HG02981 (cell line): ENCODE measurements around the gene FAM222A.

ENCODE experiments used
- ATAC-seq: cut with Tn5 transposase; IDR thresholded peaks from one replicate; pipeline ENCODE4 v1.9.1; 2021; ENCODE audit warnings: mild to moderate bottlenecking, moderate library complexity; ENCODE audit not compliant: unreplicated experiment

FAM222A gene

DNA sequence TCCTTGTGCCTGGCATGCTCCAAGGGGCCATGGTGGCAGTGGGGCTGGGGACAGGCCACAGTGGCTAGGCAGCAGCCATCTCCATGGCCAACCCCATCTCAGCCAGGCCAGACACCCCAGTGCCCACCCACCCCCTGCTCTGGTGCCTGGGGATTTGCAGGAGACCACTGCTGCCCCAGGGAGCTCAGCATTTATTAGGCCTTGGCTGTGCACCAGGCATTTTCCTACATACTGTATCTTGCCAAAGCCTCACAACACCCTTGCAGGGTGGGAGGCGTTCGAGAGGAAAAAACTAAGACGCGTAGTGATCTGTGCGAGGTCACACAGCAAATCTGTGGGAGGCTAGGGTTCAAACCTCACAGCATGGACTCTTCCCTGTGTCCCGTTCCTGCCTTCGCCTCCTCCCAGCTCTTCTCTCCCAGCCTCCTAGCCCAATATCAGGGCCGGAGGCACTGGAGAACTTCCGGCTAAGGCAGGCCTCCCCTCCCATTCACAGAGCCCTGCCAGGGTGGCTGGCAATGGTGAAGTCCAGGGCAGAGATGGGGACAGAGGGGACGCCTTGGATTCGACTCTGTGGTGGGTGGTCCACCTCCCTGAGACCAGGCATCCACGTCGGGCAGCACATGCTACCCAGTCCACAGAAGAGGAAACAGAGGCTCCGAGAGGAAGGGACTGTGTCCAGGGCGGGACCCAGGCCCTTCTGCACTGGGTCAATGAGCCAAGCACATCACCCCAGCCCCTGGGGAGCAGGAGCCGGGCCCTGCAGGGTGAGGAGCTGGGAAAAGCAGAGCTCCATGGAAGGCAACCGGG lies 57.4 kb downstream of the FAM222A start:
- no peak for ATAC-seq

DNA sequence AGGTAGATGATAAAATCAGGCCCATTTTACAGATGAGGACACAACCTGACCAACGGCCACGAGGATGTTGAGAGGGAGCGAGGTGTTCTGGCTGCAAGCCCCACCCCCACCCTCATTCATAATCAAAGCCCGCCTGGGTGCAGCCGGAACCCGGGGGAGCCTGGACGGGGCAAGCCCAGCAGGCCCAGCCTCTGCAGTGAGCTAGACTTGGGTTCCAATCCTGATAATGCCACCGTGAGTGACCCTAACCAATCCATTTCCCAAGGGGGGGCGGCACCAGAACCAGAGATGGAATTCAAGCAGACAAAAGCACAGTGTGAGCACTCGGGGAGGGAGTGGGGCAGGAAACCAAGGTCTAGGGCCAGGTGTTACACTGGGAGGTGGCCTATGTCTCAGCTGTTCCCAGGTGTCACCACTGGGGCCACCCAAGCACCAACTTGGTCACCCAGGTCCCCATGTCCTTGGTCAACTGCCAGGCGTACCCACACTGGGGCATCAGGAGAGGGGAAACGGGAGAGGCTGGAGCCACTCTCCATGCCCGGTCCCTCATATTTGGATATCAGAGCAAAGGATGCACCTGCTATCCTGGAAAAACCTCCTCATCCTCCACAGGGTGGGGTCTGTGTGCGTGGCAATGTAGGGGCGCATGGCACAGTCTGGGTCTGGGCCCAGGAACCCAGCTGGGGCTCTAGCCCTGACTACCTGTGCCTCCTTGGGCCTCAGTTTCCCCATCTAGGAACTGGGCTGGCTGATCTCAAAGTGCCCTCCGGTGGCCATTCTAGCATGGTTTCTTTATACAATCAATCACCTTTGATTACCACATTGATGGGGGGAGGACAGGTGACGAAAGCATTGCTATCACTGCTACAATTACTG lies 58.4 kb downstream of the FAM222A start:
- ATAC-seq = no peak

DNA sequence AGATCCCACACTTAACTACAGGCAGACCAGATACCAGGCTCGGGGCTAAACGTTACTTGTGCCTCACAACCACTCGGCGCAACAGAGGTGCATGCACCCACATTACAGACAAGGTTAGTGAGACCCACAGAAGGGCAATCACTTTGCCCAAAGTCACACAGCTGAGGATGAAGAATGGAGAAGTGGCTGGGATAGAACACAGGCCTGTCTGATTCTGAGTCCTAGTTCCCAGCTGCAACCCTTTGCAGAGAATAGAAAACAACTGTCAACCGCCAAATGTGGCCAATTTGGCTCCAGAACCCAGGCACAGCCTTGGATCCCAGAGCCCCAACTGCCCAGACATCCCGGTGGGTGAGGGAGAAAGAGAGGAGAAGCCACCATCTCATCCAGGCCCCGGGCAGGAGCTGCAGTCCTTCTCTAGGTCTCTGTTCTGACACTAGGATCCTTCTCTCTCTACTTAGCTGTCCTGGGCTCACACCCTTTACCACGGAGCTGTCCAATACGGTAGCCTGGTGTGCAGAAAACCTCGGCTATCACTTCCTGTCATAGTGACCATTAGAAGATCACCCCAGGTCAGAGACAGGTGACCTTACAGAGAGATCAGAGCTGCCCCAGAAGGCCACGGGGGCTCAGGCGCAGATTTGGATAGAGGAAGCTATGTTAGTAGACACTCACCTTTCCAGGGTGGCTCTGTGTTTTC lies 59.1 kb downstream of the FAM222A start:
- no peak for ATAC-seq

DNA sequence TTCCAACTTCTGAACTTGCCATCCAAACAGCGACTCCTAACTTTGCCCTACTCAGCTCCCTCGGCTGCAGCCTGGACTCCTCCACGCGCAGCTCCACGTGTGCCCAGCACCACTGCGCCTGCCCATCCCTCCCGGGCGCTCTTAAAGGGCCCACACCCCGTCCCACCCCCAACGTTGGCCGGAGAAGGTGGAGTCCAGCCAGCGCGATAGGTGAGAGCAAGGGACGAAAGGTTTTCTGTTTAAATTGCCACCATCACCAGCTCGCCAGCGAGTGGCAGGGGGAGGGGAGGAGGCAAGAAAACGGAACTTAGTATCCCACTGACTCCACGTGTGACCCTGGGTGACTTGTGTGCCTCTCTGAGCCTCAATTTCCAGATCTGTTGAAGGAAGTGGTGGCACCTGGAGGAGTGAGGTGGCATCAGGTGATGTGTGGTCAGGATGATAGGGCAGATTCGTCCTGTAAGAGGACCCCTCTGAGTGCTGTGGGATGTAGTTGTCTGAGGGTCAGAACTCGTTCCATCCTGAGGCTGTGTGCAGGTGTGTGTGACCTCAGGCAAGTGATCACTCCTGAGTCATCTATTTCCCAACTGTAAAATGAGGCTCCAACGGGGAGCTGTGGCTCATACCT lies 59.9 kb downstream of the FAM222A start:
- no peak for ATAC-seq

DNA sequence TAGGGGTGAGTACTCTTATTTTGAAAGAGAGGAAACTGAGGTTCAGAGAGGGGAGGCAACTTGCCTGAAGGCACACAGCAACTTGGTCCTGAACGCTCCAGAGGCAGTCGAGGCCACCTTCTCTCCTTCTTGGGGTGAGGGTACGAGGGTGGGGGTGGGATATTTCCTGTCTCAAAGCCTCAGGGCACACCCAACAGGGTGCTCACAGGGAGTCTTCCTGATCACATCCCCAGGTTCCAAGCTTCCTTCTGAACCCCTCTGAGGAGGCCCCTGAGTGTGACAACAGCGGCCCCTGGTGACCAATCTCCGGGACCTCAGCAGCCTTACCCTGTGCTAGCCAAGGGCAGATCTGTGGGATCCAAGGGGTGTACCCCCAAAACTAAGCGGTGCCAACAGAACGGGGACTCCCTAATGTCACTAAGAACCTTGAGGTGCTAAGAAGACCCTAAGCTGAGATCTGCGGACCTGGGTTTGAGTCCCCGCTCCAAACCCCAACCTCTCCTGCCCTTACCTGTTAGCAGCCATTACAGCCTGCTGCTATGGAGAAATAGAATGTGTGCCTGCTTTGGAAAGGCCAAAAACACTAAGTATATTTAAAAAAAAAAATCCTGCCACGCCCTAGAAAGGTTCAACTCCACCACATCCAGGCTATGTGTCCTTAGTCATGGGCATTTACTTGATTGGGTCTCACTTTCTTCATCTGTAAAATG lies 61.7 kb downstream of the FAM222A start:
- ATAC-seq = no peak

DNA sequence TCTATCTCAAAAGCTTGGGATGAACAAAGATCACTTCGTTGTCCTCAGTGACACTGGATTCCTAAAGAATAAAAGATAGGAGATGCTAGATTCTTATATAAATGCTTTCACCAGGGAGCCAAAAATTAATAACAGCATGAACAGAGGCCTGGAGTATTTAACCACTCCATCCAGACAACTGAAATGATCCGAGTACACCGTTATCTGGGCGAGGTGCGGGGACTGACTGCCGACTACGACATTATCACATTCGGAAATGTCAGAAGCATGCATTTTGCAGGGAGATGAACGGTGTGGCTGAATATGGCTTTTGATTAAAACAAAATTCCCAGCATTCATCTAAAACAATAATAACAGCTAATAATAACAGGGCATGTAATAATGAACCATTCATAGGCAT lies 63.0 kb downstream of the FAM222A start:
- no peak for ATAC-seq

DNA sequence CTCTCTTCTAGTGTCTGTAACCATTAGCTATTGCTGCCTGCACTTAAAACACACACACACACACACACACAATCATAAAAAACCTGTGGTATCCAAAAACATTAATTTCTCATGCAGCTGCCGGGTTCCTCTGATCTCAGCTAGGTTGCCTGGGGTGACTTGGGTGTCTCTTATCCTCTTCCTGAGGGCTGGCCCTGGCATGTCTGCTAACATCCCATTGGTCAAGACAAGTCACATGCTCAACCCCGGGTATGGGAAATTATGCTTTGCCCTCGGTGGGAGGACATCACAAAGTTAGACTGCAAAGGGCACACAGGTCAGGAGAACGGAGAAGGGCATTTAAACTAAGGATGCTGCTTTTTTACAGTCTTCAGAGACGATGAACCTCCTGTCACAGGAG lies 63.9 kb downstream of the FAM222A start:
- ATAC-seq = no peak

DNA sequence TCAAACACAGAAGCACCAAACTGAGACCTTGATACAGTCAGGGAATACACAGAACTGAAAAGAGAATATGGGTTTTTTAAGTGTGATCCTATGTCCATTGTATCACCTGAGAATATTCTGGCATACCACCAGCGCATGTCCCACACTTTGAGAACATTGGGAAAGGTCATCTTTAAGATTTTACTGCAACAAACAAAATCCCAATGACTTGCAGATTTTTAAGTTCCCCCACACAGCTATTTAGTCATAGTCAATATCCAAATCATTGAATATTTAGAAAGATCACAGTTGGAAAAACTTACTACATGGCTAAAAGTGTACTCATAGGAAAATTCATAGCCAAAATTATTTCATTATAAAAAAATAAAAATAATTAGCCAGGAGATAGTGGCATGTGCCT lies 65.1 kb downstream of the FAM222A start:
- ATAC-seq = no peak

DNA sequence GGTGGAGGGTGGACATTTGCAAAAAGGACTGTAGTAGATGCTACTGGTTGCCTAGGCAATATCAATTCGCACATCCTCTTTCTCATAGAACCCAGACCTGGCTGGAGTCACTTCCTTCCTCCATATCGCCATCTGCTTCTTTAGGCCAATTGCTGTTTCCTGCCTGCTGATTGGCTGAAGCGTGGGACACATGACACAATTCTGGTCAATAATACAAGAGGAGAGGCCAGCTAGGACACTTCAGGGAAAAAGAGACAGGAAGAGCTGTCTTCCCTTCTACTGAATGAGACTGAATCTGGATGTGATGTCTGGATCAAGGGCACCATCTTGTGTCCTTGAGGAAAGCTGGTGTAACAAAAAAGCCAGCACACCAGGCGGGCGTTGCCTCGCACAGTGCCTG lies 65.8 kb downstream of the FAM222A start:
- ATAC-seq = no peak

DNA sequence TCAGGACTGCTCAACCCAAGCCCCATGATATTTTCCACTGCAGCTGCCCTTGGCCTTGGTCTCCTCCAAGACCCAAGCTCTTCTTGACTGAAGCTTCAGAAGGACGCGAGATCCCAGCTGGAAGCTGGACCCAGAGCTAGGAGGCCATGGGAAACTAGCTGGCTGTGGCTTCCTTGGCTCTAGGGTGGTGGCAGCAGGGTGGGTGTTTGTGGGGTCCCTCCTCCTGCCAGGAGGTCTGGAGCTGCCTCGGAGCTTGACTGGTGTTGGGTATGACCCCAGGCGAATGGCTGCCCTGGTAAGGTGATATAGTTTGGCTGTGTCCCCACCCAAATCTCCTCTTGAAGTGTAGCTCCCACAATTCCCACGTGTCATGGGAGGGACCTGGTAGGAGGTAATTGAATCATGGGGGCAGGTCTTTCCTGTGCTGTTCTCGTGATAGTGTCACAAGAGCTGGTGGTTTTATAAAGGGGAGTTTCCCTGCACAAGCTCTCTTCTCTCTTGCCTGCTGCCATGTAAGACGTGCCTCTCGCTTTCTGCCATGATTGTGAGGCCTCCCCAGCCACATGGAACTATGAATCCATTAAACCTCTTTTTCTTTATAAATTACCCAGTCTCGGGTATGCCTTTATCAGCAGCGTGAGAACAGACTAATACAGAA lies 68.2 kb downstream of the FAM222A start:
- ATAC-seq = no peak

DNA sequence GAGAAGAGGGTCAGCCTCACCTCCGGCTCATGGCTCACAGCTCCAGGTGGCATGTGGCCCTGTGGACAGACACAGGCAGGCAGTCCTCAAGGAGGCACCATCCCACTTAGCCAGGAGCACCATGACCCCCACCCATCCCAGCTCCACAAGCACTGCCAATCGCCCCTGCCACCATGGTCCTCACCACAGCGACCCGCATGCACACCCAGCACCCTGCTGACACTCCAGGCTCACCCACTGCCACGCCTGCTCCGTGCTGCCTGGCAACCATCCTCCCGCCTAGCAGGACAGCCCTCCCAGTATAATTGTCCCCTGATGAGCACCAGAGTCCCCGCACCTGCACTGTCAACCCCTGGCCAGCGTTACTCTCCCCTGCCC lies 68.7 kb downstream of the FAM222A start:
- ATAC-seq = no peak

DNA sequence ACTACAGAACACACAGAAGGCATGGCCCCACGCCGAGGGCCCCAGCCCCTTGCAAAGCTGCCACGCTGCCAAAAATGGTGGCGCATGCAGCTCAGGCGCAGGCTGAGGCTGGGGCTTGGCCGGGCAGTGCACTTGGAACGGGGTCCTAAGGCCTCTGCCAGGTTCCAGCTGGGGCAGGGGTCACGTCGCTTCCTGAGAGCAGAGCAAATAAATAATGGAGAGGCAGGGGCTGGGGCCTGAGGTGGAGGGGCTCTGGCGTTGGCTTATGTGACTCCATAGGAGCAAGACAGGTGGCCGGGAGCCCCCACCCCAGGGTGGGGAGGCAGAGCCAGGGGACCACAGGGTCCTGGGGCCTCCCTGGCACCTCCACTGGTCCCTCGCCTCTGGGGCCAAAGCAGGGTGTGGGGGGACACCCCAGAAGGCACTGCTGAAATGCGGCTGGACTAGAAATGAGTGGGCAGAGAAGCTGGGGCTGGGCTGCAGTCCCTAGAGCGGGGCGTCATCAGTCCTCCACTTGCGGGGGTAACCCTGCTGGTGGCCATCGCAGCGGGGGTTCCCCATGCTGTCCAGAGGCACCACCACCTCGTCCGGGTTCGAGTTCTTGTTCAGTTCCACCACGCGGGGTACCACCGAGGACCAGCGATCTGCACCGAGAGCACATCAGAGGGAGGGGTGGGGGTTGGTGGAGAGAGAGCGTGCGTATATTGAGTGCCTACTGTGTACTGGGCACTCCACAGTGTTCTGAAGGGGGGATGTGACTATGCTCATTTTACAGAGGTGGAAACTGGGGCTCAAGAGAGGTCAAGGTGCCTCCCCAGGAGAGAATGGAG lies 69.7 kb downstream of the FAM222A start:
- no peak for ATAC-seq

DNA sequence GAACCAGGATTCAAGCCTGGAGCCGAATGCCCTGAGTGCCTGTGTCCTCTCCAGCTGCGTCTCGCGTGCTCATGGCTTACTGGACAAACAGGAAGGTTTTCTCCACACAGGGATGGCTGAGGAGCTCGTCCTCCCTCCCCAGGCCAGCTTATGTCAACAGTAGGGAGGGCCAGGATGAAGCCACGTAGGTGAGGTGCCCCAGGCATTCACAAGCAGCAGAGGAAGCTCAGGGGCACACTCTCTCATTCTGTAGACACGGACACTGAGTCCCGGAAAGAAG lies 70.3 kb downstream of the FAM222A start:
- no peak for ATAC-seq

DNA sequence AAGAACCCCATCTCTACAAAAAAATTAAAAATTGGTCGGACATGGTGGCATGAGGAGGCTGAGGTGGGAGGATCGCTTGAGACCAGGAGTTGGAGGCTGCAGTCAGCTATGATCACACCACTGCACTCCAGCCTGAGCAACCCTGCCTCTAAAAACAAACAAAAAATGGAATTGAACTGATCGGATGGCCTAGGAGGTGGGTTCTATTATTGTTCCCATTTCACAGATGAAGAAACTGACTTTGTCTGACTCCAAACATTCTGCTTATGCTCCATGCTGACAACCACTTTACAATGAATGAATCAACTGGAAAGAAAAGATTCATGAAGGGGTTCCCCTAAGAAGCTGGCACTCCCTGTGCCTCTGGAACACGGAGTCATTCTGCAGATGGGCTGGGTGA lies 72.2 kb downstream of the FAM222A start:
- ATAC-seq = no peak

DNA sequence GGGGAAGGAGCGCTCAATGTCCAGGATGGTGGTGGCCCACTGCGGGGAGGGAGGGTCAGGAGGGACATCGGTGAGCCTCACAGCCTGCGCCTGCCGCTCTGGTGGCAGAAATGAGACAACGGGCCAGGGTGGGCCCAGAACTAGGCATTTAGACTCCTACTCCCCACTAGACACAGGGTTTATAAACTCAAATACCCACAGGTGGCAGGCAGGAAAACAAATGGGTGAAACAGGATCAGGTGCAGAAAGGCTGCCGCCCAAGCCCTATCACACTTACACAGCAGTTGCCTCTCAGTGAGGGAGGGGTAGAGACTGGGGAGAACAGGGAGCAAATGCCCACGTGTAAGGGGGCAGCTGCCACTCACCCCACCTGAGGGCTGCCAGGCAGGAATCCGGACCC lies 73.2 kb downstream of the FAM222A start:
- no peak for ATAC-seq

DNA sequence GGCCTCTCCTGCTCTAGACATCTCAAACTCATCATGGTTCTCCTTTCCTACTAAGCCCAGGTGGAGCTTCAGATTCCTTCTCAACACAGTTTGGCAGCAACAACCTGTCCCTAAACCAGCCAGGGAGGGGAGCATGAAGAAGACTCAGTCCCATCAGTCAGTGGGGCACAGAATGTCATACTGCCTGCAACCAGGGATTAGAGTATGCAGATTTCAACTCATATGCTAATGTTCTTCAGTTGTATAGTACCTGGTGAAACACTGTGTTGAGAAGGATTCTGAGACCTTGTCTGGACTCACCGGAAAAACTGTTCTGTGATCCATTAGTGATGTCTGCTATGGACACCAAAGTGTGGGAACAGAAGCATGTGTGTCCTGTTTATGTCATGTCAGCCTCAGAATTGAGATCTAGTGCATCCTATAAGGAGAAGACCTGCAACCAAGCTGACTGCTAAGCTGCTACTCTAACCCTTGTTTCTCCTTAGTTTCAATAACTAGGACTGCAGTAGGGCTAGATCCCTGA lies 76.0 kb downstream of the FAM222A start:
- ATAC-seq = no peak

DNA sequence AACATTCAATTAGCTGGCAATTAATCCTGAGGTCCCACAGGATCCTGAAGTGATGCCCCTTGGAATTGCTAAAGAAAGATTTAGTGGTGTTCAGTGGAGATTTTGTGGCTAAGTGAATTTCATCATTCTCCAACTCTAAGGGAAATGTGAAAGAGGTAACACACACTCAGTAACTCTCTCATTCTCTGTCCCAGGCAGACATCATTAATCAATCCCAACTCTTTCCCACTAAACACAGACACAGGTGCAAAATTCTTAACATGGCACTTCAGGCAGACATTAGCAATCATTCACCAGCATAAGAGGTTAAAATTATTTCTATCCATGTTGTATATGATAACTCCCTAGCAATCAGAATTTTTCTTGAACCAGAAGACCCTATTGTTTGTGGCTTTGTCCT lies 79.4 kb downstream of the FAM222A start:
- no peak for ATAC-seq

DNA sequence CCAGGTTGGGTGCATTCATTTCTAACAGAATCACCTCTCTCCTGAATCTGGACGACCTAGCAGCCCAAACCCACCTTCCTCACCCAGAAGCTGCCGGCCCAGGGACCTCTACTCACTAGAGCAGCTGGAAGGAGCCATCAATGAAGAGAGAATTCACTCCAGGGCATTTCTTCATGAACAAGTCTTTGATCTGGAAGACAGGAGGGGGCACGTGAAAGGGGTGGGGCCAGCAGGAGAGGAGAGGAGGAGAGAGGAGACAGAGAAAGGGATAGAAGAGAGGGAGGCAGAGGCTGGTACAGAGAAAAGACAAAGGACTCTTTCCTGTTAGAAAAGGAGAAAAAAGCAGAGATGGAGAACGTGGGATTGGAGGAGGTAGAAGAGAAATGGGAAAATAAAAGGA lies 79.8 kb downstream of the FAM222A start:
- ATAC-seq = no peak

DNA sequence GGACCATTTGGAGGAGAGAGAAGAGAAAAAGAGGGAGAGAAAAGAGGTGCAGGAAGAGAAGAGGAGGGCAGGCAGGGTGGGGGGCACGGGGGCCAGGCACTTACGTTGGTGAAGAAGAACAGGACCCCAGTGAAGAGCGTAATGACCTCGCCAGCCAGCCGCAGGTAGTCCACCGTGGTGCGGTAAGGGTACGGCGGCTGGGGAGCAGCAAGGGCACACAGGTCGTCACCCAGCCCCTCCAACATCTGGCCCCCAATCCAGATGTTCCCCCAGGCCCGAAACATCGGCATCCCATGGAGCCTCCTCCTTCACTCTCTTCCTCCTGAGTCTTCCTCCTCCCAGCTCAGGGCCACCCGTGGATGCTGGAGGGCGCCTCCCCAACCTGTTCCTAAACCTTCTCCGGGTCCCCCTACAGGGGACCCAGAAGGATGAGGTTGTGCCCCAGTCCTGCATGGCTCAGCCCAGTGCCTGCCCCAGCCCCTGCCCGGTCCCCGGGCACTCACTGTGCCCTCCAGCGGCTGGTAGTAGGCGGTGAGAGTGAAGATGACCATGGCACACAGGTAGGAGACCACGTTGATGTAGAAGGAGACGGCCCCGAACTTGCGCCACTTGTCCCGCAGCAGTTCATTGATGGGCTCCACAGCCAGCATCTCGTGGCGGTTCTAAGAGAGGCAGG lies 80.3 kb downstream of the FAM222A start:
- ATAC-seq = no peak
